DND-41 (cell line): Measurements from ENCODE around the gene PRR5.

Experiments
- ATAC-seq: fragments of 200-7000 bp; cut with Tn5 transposase; 3 replicates; pipeline ENCODE4 v1.9.1; 2021; ENCODE audit warnings: low read depth; ENCODE audit not compliant: insufficient read depth
- DNase-seq: peaks from one replicate; pipeline ENCODE4 v3.0.0-alpha.2; 2020
- H2AFZ ChIP-seq: 2 replicates; pipeline ENCODE4 v1.6.0; 2012; ENCODE audit warnings: low read depth, low read length
- H3K27ac ChIP-seq: 2 replicates; pipeline ENCODE4 v1.5.1; 2012; ENCODE audit warnings: low read length, inconsistent platforms
- H3K27me3 ChIP-seq: fragments of 200-600 bp; sonication (generic); 2 replicates; pipeline ENCODE4 v1.6.0; 2012; ENCODE audit warnings: low read length, mild to moderate bottlenecking, inconsistent platforms; ENCODE audit not compliant: insufficient read depth, poor library complexity
- H3K36me3 ChIP-seq: 2 replicates; pipeline ENCODE4 v1.5.1; 2012; ENCODE audit warnings: low read length, inconsistent platforms; ENCODE audit not compliant: insufficient read depth
- H3K4me1 ChIP-seq: 2 replicates; pipeline ENCODE4 v1.5.1; 2012; ENCODE audit warnings: mild to moderate bottlenecking, low read length; ENCODE audit not compliant: insufficient read depth
- H3K4me2 ChIP-seq: 2 replicates; pipeline ENCODE4 v1.6.0; 2012; ENCODE audit warnings: mild to moderate bottlenecking, moderate library complexity, low read length, inconsistent platforms; ENCODE audit not compliant: insufficient read depth
- H3K4me3 ChIP-seq, 2 experiments: fragments of 200-600 bp in 1 of 2; shearing (Covaris generic) in 1 of 2; 2 replicates each; pipeline ENCODE4 v1.5.1; 2012 to 2016; ENCODE audit warnings: inconsistent platforms in 2 of 2, low read length in 2 of 2, mild to moderate bottlenecking in 2 of 2, low read depth in 1 of 2, moderate library complexity in 1 of 2
- H3K79me2 ChIP-seq: 2 replicates; pipeline ENCODE4 v1.6.0; 2012; ENCODE audit warnings: low read length, inconsistent platforms; ENCODE audit not compliant: insufficient read depth
- H3K9ac ChIP-seq: 2 replicates; pipeline ENCODE4 v1.6.0; 2012; ENCODE audit warnings: low read depth, mild to moderate bottlenecking, inconsistent platforms, low read length, moderate library complexity
- H3K9me3 ChIP-seq: 2 replicates; pipeline ENCODE4 v1.5.1; 2012; ENCODE audit warnings: low read length, moderate library complexity, mild to moderate bottlenecking, inconsistent platforms; ENCODE audit not compliant: insufficient read depth, severe bottlenecking
- H4K20me1 ChIP-seq: 2 replicates; pipeline ENCODE4 v1.6.0; 2012; ENCODE audit warnings: low read length; ENCODE audit not compliant: insufficient read depth
- EZH2 ChIP-seq: IDR thresholded peaks from 3 replicates; pipeline ENCODE4 v1.6.1; 2012; ENCODE audit warnings: borderline replicate concordance, low read depth, mild to moderate bottlenecking, moderate library complexity, low read length, inconsistent platforms; ENCODE audit not compliant: severe bottlenecking
- TF ChIP-seq, protein P1 (sequence below): IDR thresholded peaks from 2 replicates; pipeline ENCODE4 v1.5.1; 2012; ENCODE audit warnings: borderline replicate concordance, low read length, moderate library complexity, mild to moderate bottlenecking; ENCODE audit not compliant: poor library complexity, severe bottlenecking; ENCODE audit errors: extremely low read depth

Gene PRR5

GRCh38 chr22:44707178-44707577 is 5.2 kb downstream of the PRR5 start:
- no peak for TF ChIP-seq EZH2
- TF ChIP-seq, protein P1, sequence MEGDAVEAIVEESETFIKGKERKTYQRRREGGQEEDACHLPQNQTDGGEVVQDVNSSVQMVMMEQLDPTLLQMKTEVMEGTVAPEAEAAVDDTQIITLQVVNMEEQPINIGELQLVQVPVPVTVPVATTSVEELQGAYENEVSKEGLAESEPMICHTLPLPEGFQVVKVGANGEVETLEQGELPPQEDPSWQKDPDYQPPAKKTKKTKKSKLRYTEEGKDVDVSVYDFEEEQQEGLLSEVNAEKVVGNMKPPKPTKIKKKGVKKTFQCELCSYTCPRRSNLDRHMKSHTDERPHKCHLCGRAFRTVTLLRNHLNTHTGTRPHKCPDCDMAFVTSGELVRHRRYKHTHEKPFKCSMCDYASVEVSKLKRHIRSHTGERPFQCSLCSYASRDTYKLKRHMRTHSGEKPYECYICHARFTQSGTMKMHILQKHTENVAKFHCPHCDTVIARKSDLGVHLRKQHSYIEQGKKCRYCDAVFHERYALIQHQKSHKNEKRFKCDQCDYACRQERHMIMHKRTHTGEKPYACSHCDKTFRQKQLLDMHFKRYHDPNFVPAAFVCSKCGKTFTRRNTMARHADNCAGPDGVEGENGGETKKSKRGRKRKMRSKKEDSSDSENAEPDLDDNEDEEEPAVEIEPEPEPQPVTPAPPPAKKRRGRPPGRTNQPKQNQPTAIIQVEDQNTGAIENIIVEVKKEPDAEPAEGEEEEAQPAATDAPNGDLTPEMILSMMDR, result no peak
- Histone ChIP-seq H3K4me1 (peaks cover 14% of the 10 kb centered on the region), H3K9me3 (no peaks in the 10 kb centered on the region), H3K36me3 (no peaks in the 10 kb centered on the region), H3K4me2 (no peak overlapping the region), H2AFZ (no peak overlapping the region), H3K9ac (no peak overlapping the region), H3K27me3 (peaks cover 21% of the 10 kb centered on the region), H3K4me3 (no peak overlapping the region), H3K27ac (no peak overlapping the region), H3K79me2 (no peaks in the 10 kb centered on the region), H4K20me1 (peaks cover 48% of the 10 kb centered on the region)
- no peak for ATAC-seq
- no peak for DNase-seq

- no peak for DNase-seq
- H3K9me3 ChIP-seq, result no peaks in the 10 kb centered on the region
- H3K9ac ChIP-seq, result no peak overlapping the region
- H3K4me2 ChIP-seq, result no peak overlapping the region
- H3K36me3 ChIP-seq, result no peaks in the 10 kb centered on the region
- TF ChIP-seq, protein P1, result no peak
- TF ChIP-seq EZH2, result no peak
- H3K27me3 ChIP-seq, result peaks cover 15% of the 10 kb centered on the region
- no peak overlapping the region for H3K27ac ChIP-seq
- no peak overlapping the region for H2AFZ ChIP-seq
- no peaks in the 10 kb centered on the region for H3K79me2 ChIP-seq
- peaks cover 8% of the 10 kb centered on the region for H3K4me1 ChIP-seq
- H3K4me3 ChIP-seq, result no peak overlapping the region
- peaks cover 52% of the 10 kb centered on the region for H4K20me1 ChIP-seq
- ATAC-seq, result no peak
These were observed 5.7 kb downstream of the PRR5 start for GRCh38 chr22:44707752-44708151.

DNA sequence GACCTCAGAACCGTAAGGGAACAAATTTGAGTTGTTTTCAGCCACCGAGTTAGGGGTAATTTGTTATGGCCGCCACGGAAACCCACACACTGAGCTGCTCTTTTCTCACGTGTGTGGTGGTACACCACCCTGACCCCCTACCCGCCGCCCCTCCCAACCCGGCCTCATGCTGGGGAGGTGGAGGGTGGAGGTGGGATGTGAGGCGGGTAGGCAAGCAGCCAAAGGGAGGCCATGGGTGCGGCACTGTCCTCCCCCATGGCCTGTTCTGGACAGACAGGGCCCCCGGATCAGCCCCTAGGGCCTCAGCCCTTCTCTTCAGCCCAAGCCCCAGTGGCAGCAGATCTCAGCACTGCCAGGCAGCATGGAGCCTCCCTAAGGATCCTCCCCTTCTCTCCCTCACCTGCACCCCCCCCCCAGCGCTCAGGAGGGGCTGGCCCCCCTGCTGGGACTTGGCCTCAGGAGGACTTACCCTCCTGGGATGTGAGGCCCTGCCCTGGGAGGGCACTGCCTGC is 7.9 kb downstream of the PRR5 start:
- Histone ChIP-seq H3K4me2 (no peak overlapping the region), H2AFZ (no peak overlapping the region), H4K20me1 (peaks cover 31% of the 10 kb centered on the region), H3K36me3 (no peaks in the 10 kb centered on the region), H3K9ac (no peak overlapping the region), H3K27me3 (no peaks in the 10 kb centered on the region), H3K9me3 (no peaks in the 10 kb centered on the region), H3K79me2 (no peaks in the 10 kb centered on the region), H3K4me3 (no peak overlapping the region), H3K27ac (no peak overlapping the region), H3K4me1 (no peaks in the 10 kb centered on the region)
- DNase-seq, result no peak
- ATAC-seq, result no peak
- TF ChIP-seq, protein P1, result no peak
- TF ChIP-seq EZH2, result no peak
